AG10803 (cell line): ENCODE measurements around the gene PRRT1B.

Experiments
- DNase-seq: peaks from one replicate; pipeline ENCODE4 v3.0.0; 2010; ENCODE audit warnings: low read depth
- H3K4me3 ChIP-seq: 2 replicates; pipeline ENCODE4 v1.5.1; 2011; ENCODE audit warnings: mild to moderate bottlenecking, low read length, control low read depth
- TF ChIP-seq, protein P1 (sequence below): conservative IDR thresholded peaks from 2 replicates; pipeline ENCODE4 v1.5.1; 2011; ENCODE audit warnings: mild to moderate bottlenecking, low read length, control low read depth, inconsistent platforms

PRRT1B gene

DNA sequence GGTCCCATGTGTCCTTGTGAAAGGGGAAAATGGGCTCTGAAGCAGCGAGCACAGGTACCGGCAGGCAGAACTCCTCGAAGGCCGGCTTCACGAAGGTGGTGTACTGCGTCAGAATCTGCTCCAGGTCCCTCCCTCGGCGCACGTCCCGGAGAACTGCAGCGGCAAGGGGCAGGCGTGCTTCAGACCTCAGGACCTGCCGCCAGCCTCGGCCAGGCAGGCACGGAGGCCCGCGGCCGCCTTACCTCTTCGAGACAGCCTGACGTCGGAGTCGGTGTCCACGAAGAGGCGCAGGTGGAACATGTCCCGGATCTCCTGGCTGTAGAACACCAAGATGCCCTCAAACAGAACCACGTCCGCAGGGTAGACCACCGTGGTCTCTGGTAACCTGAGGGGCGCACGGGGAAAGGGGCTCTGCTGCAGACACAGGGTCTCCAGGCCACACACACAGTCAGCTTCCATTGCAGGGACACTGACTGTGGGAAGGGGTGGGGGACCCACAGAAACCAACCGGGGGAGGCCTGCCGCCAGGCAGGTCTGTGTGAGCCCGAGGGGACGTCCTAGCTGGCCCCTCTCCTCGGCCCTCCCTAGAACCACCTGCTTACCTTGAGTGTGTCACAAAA, 16.3 kb upstream of the PRRT1B start:
- H3K4me3 ChIP-seq = no peak overlapping the region
- TF ChIP-seq, protein P1, sequence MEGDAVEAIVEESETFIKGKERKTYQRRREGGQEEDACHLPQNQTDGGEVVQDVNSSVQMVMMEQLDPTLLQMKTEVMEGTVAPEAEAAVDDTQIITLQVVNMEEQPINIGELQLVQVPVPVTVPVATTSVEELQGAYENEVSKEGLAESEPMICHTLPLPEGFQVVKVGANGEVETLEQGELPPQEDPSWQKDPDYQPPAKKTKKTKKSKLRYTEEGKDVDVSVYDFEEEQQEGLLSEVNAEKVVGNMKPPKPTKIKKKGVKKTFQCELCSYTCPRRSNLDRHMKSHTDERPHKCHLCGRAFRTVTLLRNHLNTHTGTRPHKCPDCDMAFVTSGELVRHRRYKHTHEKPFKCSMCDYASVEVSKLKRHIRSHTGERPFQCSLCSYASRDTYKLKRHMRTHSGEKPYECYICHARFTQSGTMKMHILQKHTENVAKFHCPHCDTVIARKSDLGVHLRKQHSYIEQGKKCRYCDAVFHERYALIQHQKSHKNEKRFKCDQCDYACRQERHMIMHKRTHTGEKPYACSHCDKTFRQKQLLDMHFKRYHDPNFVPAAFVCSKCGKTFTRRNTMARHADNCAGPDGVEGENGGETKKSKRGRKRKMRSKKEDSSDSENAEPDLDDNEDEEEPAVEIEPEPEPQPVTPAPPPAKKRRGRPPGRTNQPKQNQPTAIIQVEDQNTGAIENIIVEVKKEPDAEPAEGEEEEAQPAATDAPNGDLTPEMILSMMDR = no peak
- DNase-seq = no peak

DNA sequence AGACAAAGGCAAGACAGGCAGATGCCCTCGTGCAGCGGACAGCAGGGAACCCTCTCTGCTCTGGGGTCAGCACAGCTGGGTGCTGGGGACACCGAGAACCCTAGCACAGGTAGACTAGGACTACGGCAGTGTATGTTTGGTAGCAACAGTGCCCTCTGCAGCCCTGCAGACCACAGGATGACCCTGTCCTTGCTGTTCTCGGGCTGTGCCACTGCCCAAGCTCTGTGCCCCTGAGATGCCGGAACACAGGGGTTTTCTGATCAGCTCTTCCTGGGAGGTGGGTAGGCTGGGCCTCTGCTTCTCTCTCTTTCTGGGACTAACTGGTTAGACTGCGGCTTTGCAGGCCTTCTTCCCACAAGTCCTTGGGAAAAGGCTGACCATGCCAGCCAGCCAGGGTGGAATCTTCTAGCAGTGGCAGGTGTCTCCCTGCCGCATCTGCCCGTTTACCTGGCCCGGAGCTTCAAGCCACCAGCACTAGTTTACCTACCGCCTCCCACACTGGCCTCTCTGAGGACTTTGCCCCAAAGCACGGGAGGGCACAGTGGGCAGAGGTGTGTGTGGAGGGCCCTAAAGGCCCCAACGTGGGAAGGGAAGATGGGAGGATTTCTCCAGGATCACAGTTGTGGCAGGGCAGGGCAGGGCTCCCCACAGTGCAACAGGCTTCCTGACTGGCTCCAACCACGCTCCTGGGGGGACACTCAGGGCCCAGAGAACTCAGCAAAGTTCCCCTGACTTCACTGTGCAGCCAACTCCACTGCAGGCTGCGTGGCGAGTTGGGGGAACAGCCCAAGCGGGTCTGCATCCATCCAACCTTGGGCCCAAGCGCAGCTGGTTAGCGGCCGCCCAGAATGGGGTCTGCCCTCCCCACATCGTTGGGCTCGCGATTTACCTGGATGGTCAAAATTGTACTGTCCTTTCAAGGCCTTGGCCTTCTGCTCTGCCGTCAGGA, 15.5 kb upstream of the PRRT1B start:
- peak overlapping the region; percentile 75 for H3K4me3 ChIP-seq
- no peak for DNase-seq
- TF ChIP-seq, protein P1 = no peak

DNA sequence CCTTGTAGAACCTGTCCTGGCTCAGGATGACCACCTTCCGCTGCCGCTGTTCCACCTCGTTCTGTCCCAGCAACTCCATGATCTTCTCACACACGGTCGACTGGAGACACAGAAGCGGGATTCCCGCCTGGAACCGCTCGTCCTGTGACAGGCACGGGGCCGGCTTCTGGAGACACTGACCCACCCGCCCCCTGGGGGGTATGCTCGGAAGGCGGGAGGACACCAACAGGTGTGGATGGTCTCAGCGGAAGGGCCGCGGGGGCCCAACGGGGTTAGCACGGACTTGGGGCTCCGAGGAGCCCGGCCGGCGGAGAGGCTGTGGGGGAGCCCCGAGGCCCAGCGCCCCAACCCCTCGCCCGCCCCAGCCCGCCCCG, 14.8 kb upstream of the PRRT1B start:
- TF ChIP-seq, protein P1 = peak; percentile 28
- DNase-seq = peak; percentile 15
- H3K4me3 ChIP-seq = peak overlapping the region; percentile 75

DNA sequence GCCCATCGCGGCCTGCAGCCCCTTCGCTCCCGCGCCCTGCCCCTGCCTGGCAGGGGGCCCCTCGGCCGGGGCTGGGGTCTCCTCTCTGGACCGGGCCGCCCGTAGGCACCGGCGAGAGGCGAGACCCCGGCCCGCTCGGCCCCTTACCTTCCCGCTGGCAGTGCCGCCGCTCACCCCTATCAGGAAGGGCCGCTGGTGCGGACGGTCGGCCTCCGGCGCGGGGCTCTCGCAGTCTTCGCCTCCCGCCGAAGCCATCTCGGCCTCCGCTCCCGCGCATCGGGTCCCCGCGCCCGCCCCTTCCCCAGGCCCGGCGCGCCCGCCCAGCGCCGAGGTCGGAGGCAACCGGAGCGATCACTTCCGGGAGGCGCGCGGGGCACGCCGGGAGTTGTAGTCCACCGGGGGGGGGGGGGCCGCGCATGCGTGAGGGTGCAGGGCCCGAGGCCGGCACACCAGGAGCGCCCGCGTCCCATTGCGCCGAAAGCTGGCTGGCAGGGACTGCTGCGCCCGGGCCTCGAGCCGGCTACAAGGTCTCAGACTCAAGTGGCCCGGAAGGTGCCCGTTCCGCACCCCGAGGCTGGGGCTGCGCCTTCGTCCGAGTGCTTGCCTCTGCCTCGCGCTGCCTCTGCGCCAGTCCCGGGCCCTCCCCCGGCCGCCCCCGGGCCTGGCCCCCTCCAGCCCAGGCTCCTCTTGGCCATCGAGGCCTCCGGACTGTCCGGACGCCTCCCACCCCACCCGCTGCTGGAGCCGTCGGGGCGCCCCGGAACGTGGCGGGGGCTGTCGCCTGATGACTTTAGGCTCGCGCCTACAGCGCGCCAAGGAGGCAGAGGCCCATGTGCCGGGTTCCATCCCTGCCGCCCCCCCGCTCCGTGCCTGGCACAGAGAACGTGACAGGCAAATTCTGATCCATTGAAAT, 14.1 kb upstream of the PRRT1B start, which contains the start of gene UCK1:
TSS of gene UCK1 (minus strand) at position 344 of the 913 bp plus-strand sequence. CDS start at position 255, 89 bp downstream.
- peak; percentile 77 for DNase-seq
- peak within 1 kb of the TSS; percentile 75 for H3K4me3 ChIP-seq
- TF ChIP-seq, protein P1 = no peak

DNA sequence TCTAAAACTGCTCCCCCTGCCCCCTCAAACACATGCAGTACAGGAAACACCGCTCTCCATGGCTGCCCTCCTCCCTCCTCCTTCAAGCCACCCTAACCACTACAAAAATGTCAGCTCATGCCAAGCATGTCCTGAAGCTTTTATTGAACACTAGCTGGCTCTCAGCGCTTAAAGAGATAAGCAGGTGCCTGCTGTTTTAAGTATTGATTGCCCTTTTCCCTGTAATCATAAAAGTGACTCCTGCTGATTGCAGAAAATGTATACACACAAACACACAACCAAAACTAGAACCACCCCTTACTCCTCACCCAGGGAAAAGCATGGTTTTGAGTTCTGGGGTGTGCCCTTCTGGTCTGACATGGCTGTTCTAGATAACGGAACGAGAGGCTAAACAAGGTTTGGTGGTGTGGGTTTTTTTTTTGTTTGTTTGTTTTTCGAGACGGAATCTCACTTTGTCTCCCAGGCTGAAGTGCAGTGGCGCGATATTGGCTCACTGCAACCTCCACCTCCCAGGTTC, 10.5 kb upstream of the PRRT1B start:
- DNase-seq = no peak
- H3K4me3 ChIP-seq = no peak overlapping the region
- TF ChIP-seq, protein P1 = no peak

DNA sequence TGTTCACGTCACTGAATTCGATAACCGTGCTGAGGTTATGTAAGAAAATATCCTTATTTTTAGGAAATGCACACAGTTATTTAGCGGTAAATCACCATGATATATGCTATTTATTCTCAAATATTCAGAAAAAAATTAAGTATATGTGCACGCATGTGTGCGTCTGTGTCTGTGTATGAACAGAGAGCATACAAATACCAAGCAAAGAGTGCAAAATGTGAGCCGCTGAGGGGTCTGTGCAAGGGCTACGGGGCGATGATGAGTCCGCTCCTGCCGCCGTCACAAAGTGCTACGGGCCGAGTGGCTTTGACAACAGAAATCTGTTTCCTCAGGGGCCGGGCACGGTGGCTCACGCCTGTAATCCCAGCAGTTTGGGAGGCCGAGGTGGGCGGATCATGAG, 7.4 kb upstream of the PRRT1B start:
- no peak overlapping the region for H3K4me3 ChIP-seq
- TF ChIP-seq, protein P1 = no peak
- DNase-seq = no peak
